Stimulated activated naive CD8-positive, alpha-beta T cell treated with anti-CD3 and anti-CD28 coated beads, Interleukin-15, Interleukin-2, amounts not matched to agents 100 ng/mL and 50 ng/mL, for 24 hours (primary cell): ENCODE measurements around the gene ATCAY.
"Not testable (repeated sequence)": the region's sequence is repeated elsewhere in the genome, so short reads cannot be mapped to it uniquely, and the experiment has no call there.

Experiments
- H3K27ac Mint-ChIP-seq: one replicate; pipeline ENCODE4 v1.8.0; 2021; ENCODE audit warnings: mild to moderate bottlenecking, mixed read lengths
- H3K27me3 Mint-ChIP-seq: one replicate; pipeline ENCODE4 v1.8.0; 2021; ENCODE audit warnings: mixed read lengths
- H3K36me3 Mint-ChIP-seq: one replicate; pipeline ENCODE4 v1.8.0; 2021; ENCODE audit warnings: low read depth, mixed read lengths
- H3K4me1 Mint-ChIP-seq: one replicate; pipeline ENCODE4 v1.8.0; 2021; ENCODE audit warnings: low read depth, mixed read lengths
- H3K4me3 Mint-ChIP-seq: one replicate; pipeline ENCODE4 v1.8.0; 2021; ENCODE audit warnings: mild to moderate bottlenecking, mixed read lengths
- H3K9me3 Mint-ChIP-seq: one replicate; pipeline ENCODE4 v1.8.0; 2021; ENCODE audit warnings: mixed read lengths

Gene ATCAY

DNA sequence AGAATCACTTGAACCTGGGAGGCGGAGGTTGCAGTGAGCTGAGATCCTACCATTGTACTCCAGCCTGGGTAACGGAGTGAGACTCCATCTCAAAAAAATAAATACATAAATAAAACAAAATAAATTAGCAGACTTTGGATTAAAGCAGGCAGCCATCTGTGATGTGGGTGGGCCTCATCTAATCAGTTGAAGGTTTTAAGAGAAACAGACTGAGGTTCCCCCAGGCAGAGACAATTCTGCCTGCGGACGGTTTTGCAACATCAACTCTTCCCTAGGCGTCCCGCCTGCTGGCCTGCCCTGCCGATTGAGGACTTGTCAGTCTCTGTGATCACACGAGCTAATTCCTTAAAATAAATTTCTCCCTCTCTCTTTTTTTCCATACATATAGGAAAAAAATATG, 23.7 kb downstream of the ATCAY start:
- Mint-ChIP-seq H3K9me3 (no peaks in the 10 kb centered on the region), H3K4me3 (no peak overlapping the region), H3K27me3 (no peaks in the 10 kb centered on the region), H3K4me1 (no peaks in the 10 kb centered on the region), H3K27ac (no peak overlapping the region), H3K36me3 (no peaks in the 10 kb centered on the region)

DNA sequence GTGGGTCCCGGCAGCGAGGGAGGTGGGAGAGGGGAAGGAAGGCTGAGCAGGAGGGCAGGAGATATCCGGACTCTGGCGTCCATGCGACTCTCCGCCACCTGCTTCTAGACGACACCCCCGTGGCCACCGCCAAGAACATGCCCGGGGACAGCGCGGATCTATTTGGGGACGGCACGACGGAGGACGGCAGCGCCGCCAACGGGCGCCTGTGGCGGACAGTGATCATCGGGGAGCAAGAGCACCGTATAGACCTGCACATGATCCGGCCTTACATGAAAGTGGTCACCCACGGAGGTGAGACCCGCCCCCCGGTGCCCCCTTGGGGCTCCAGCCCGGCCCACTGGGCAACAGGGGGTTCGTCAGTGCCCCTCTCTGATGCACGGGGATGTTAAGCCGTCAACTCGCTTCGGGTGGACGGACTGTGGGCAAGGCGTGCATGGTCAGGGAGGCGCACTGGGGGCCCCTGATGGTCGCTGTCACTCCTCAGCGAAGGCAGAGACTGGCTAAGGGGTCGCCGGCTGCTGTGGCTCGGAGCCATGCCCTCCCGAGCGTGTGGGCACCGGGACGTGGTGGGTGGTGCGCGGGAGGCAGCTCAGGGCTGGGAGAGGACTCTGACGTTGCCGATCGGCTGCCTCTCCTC, 27.3 kb downstream of the ATCAY start:
- Mint-ChIP-seq H3K27ac (no peak overlapping the region), H3K27me3 (no peaks in the 10 kb centered on the region), H3K4me1 (no peaks in the 10 kb centered on the region), H3K36me3 (no peaks in the 10 kb centered on the region), H3K4me3 (no peak overlapping the region), H3K9me3 (no peaks in the 10 kb centered on the region)

DNA sequence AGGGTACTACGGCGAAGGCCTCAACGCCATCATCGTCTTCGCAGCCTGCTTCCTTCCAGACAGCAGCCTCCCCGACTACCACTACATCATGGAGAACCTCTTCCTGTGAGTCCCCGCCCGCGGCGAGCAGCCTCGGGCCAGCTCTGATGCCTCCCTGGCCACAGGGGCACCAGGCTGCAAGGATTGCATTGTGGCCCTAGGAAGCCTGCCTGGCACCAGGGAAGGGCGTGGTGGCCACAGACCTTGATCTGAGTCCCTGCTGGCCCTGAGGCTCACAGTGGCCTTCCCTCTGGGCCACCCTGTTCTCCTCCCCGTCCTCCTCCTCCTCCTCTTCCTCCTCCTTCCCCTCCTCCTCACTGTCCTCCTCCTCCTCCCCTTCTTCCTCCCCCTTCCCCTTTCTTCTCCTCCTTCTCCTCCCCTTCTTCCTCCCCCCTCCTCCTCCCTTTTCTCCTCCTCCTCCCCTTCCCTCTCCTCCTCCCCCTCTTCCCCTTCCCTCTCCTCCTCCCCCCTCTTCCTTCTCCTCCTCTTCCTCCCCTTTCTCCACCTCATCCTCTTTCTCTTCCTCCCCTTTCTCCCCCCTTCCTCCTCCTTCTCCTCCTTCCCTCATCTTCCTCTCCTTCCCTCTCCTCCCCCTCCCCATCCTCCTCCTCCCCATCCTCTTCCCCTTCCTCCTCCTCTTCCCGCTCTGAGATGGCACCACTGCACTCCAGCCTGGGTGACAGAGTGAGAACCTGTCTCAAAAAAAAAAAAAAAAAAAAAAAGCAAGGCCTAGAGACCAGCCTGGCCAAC, 28.0 kb downstream of the ATCAY start:
- H3K9me3 Mint-ChIP-seq: no peaks in the 10 kb centered on the region
- no peaks in the 10 kb centered on the region for H3K27me3 Mint-ChIP-seq
- H3K27ac Mint-ChIP-seq: no peak overlapping the region
- H3K36me3 Mint-ChIP-seq: no peaks in the 10 kb centered on the region
- H3K4me1 Mint-ChIP-seq: no peaks in the 10 kb centered on the region
- H3K4me3 Mint-ChIP-seq: no peak overlapping the region

DNA sequence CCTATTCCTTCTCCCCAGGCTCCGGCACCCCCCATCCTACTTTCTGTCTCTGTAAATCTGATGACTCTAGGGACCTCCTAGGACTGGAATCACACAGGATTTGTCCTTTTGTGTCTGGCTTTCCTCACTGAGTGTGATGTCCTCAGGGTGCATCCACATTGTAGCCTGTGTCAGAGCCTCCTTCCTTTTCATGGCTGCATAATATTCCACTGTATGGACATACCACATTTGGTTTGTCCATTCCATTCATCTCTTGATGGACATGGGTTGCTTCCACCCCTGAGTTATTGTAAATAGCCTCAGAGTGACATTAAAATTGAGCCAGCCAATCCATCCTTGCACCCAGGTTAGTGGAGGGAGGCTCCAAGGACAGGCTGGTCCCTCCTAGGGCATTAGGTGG, 29.6 kb downstream of the ATCAY start:
- H3K27me3 Mint-ChIP-seq: no peaks in the 10 kb centered on the region
- H3K4me3 Mint-ChIP-seq: no peak overlapping the region
- no peak overlapping the region for H3K27ac Mint-ChIP-seq
- H3K9me3 Mint-ChIP-seq: no peaks in the 10 kb centered on the region
- no peaks in the 10 kb centered on the region for H3K4me1 Mint-ChIP-seq
- no peaks in the 10 kb centered on the region for H3K36me3 Mint-ChIP-seq

- no peaks in the 10 kb centered on the region for H3K36me3 Mint-ChIP-seq
- no peak overlapping the region for H3K4me3 Mint-ChIP-seq
These were observed 33.7 kb downstream of the ATCAY start for GRCh38 chr19:3914199-3914598.

DNA sequence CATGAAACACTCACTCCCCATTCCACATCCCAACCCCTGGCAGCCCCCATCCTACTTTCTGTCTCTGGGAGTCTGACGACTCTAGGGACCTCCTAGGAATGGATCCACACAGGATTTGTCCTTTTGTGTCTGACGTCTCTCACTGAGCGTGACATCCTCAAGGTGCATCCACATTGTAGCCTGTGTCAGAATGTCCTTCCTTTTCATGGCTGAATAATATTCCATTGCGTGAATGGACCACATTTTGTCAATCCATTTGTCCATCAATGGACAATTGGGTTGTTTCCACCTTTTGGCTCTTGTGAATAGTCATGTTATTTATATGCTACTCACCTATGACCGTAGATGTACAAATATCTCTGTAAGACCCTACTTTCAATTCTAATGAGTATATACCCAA, 35.5 kb downstream of the ATCAY start:
- no peak overlapping the region for H3K27ac Mint-ChIP-seq
- no peaks in the 10 kb centered on the region for H3K4me1 Mint-ChIP-seq
- H3K4me3 Mint-ChIP-seq: no peak overlapping the region
- no peaks in the 10 kb centered on the region for H3K36me3 Mint-ChIP-seq
- H3K9me3 Mint-ChIP-seq: no peaks in the 10 kb centered on the region
- H3K27me3 Mint-ChIP-seq: peaks cover 8% of the 10 kb centered on the region

More at GRCh38 chr19:3914199-3914598, 33.7 kb downstream of the ATCAY start:
- H3K9me3 Mint-ChIP-seq: no peaks in the 10 kb centered on the region
- H3K27me3 Mint-ChIP-seq: peaks cover 4% of the 10 kb centered on the region
- no peaks in the 10 kb centered on the region for H3K4me1 Mint-ChIP-seq
- no peak overlapping the region for H3K27ac Mint-ChIP-seq

DNA sequence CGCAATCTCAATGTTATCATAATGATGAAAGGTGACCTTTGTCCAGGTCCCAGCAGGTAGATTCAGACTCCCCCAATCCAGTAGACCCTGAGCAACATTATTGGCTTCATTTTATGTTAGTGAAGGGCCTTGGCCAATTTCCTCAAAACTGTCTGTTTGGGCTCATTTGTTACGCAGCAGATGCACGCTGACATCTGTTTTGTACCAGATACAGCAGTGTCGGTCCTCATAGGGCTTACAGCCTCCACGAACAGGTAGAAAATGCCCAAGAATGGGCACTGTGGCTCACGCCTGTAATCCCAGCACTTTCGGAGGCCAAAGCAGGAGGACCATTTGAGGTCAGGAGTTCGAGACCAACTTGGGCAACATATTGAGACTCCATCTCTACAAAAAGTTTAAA, 39.3 kb downstream of the ATCAY start:
- H3K4me3 Mint-ChIP-seq: no peak overlapping the region
- no peaks in the 10 kb centered on the region for H3K4me1 Mint-ChIP-seq
- H3K27ac Mint-ChIP-seq: no peak overlapping the region
- no peaks in the 10 kb centered on the region for H3K36me3 Mint-ChIP-seq
- peaks cover 7% of the 10 kb centered on the region for H3K9me3 Mint-ChIP-seq
- peaks cover 8% of the 10 kb centered on the region for H3K27me3 Mint-ChIP-seq

GRCh38 chr19:3923096-3923758, 42.7 kb downstream of the ATCAY start:
- Mint-ChIP-seq H3K27me3 (peaks cover 9% of the 10 kb centered on the region), H3K9me3 (peaks cover 7% of the 10 kb centered on the region), H3K27ac (no peak overlapping the region), H3K4me3 (no peak overlapping the region), H3K4me1 (no peaks in the 10 kb centered on the region), H3K36me3 (no peaks in the 10 kb centered on the region)

DNA sequence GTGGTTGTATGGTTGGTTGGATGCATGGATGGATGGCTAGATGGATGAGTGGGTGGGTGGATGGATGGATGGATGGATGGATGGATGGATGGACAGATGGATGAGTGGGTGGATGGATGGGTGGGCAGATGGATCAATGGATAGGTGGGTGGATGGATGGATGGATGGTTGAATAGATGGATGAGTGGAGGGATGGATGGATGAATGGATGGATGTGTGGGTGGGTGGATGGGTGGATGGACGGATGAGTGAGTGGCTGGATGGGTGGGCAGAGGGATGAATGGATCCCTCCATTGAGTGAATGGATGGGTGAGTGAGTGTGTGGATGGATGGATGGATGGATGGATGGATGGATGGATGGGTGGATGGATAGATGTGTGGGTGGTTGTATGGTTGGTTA, 43.4 kb downstream of the ATCAY start:
- peaks cover 9% of the 10 kb centered on the region for H3K27me3 Mint-ChIP-seq
- peaks cover 7% of the 10 kb centered on the region for H3K9me3 Mint-ChIP-seq
- no peaks in the 10 kb centered on the region for H3K4me1 Mint-ChIP-seq
- H3K4me3 Mint-ChIP-seq: no peak overlapping the region
- H3K27ac Mint-ChIP-seq: no peak overlapping the region
- no peaks in the 10 kb centered on the region for H3K36me3 Mint-ChIP-seq

- Mint-ChIP-seq H3K27ac (no peak overlapping the region), H3K36me3 (no peaks in the 10 kb centered on the region), H3K4me3 (no peak overlapping the region), H3K27me3 (peaks cover 13% of the 10 kb centered on the region), H3K4me1 (no peaks in the 10 kb centered on the region), H3K9me3 (no peaks in the 10 kb centered on the region)
These were observed 50.6 kb downstream of the ATCAY start for GRCh38 chr19:3931041-3931440.

- peaks cover 13% of the 10 kb centered on the region for H3K27me3 Mint-ChIP-seq
- no peak within 1 kb of the TSS for H3K4me3 Mint-ChIP-seq
- H3K36me3 Mint-ChIP-seq: no peaks in the 10 kb centered on the region
- no peak within 1 kb of the TSS for H3K27ac Mint-ChIP-seq
- no peaks in the 10 kb centered on the region for H3K9me3 Mint-ChIP-seq
- H3K4me1 Mint-ChIP-seq: no peaks in the 10 kb centered on the region
These were observed 52.7 kb downstream of the ATCAY start, which contains the start of gene NMRK2 for GRCh38 chr19:3932931-3933810. Gene NMRK2, plus strand, starts transcription at chr19:3933069. Its CDS starts 603 bp downstream, at chr19:3933672.

DNA sequence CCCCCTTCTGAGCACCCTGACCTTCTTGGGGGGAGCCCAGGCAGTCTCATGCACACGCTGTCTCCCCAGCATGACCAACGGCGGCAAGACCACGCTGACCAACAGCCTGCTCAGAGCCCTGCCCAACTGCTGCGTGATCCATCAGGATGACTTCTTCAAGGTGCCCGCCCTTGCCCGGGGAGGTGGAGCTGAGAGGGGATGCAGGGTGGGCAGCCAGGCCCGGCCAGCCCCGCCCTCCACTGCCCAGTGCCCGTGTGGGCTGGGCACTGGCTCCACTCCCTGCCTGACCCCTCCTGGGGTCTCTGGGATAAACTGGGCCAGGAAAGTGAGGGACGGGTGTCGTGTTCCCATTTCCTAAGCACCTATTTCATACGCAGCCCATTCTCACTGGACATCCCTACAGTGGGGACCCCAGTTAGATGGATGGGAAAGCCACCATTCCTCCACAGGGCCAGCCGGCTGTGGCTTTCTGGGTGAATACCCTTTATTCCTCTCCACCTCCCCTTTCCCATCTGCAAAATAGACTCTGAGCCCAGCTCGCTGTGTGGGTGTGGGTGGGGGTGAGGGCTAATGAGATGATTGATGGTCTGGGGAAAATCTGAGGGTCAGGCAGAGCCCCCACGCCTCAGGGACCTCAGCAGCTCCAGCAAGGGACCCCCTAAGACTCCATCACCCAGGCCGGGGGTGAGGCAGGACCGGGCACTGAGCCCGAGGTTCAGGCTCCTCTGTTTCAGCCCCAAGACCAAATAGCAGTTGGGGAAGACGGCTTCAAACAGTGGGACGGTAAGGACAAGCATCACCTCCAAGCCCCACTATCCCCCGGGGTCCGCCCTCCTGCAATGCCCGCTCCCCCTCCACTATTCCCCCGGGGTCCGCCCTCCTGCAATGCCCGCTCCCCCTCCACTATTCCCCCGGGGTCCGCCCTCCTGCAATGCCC, 56.3 kb downstream of the ATCAY start:
- Mint-ChIP-seq H3K9me3 (no peaks in the 10 kb centered on the region), H3K4me3 (no peak overlapping the region), H3K27ac (no peak overlapping the region), H3K36me3 (no peaks in the 10 kb centered on the region), H3K27me3 (peaks cover 7% of the 10 kb centered on the region), H3K4me1 (no peaks in the 10 kb centered on the region)

DNA sequence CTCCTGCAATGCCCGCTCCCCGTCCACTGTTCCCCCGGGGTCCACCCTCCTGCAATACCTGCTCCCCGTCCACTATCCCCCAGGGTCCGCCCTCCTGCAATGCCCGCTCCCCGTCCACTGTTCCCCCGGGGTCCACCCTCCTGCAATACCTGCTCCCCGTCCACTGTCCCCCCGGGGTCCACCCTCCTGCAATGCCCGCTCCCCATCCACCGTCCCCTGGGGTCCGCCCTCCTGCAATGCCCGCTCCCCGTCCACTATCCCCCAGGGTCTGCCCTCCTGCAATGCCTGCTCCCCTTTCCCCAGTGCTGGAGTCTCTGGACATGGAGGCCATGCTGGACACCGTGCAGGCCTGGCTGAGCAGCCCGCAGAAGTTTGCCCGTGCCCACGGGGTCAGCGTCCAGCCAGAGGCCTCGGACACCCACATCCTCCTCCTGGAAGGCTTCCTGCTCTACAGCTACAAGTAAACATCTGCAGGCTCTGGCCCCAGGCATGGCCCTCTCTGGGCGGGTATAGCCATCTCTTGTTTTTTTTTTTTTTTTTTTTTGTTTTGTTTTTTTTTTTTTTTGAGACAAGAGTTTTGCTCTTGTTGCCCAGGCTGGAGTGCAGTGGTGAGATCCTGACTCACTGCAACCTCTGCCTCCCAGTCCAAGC, 57.9 kb downstream of the ATCAY start:
- H3K27ac Mint-ChIP-seq: not testable (repeated sequence)

More for the DNA sequence above, 57.9 kb downstream of the ATCAY start:
- H3K4me3 Mint-ChIP-seq, H3K9me3 Mint-ChIP-seq, H3K27me3 Mint-ChIP-seq, H3K4me1 Mint-ChIP-seq, H3K36me3 Mint-ChIP-seq: not testable (repeated sequence)
